HG03139 (cell line): ENCODE data around the gene SP3.

Experiments used
- ATAC-seq: cut with Tn5 transposase; IDR thresholded peaks from one replicate; pipeline ENCODE4 v1.9.1; 2021; ENCODE audit not compliant: unreplicated experiment

SP3 gene

GRCh38 chr2:173947131-173947530, 18.0 kb downstream of the SP3 start:
- no peak for ATAC-seq

GRCh38 chr2:173943738-173944137, 21.4 kb downstream of the SP3 start:
- ATAC-seq, result no peak

- no peak for ATAC-seq
Measured at GRCh38 chr2:173942861-173943523, 22.2 kb downstream of the SP3 start.

- ATAC-seq, result no peak
Measured at GRCh38 chr2:173941567-173941966, 23.6 kb downstream of the SP3 start.

GRCh38 chr2:173940208-173941020, 24.8 kb downstream of the SP3 start:
- no peak for ATAC-seq

- ATAC-seq, result no peak
Measured at GRCh38 chr2:173938700-173939384, 26.3 kb downstream of the SP3 start.

- ATAC-seq, result no peak
Measured at GRCh38 chr2:173935305-173935704, 29.9 kb downstream of the SP3 start.

- no peak for ATAC-seq
Measured at GRCh38 chr2:173934895-173935294, 30.3 kb downstream of the SP3 start.

- no peak for ATAC-seq
Measured at GRCh38 chr2:173931751-173932150, 33.4 kb downstream of the SP3 start.

GRCh38 chr2:173929441-173929840, 35.7 kb downstream of the SP3 start:
- ATAC-seq, result no peak

GRCh38 chr2:173926875-173927274, 38.3 kb downstream of the SP3 start:
- no peak for ATAC-seq

GRCh38 chr2:173924285-173924684, 40.9 kb downstream of the SP3 start:
- no peak for ATAC-seq

GRCh38 chr2:173922760-173923159, 42.4 kb downstream of the SP3 start:
- no peak for ATAC-seq

GRCh38 chr2:173922068-173922467, 43.1 kb downstream of the SP3 start:
- no peak for ATAC-seq

GRCh38 chr2:173914055-173914927, 50.9 kb downstream of the SP3 start:
- ATAC-seq, result no peak

- ATAC-seq, result no peak
Measured at GRCh38 chr2:173909846-173910245, 55.3 kb downstream of the SP3 start.

- ATAC-seq, result no peak
Measured at GRCh38 chr2:173906626-173907025, 58.5 kb downstream of the SP3 start.

- no peak for ATAC-seq
Measured at GRCh38 chr2:173903601-173904394, 61.4 kb downstream of the SP3 start.

- no peak for ATAC-seq
Measured at GRCh38 chr2:173898996-173899395, 66.2 kb downstream of the SP3 start.

GRCh38 chr2:173898178-173898668, 67.0 kb downstream of the SP3 start:
- peak; percentile 88 for ATAC-seq
